MM.1S (cell line): ENCODE measurements around the gene SHLD3.

Source experiments
- DNase-seq: peaks from one replicate; pipeline ENCODE4 v3.0.0-alpha.2; 2015
- H2AFZ ChIP-seq: fragments of 300-600 bp; sonication (generic); 2 replicates; pipeline ENCODE4 v1.6.0; 2016; ENCODE audit warnings: antibody characterized with exemption, low read length
- H3F3A ChIP-seq: fragments of 300-600 bp; sonication (generic); 2 replicates; pipeline ENCODE4 v1.6.1; 2016; ENCODE audit warnings: mild to moderate bottlenecking, antibody characterized with exemption, low read length, moderate library complexity, mixed read lengths; ENCODE audit not compliant: insufficient read depth
- H3K27ac ChIP-seq: fragments of 300-600 bp; sonication (generic); 2 replicates; pipeline ENCODE4 v1.5.1; 2016; ENCODE audit warnings: mild to moderate bottlenecking, low read length
- H3K27me3 ChIP-seq: fragments of 300-600 bp; sonication (generic); replicated peaks from 2 replicates; pipeline ENCODE4 v1.6.0; 2016; ENCODE audit warnings: low read length; ENCODE audit not compliant: insufficient read depth
- H3K36me3 ChIP-seq: fragments of 300-600 bp; sonication (generic); replicated peaks from 2 replicates; pipeline ENCODE4 v1.6.1; 2016; ENCODE audit warnings: mild to moderate bottlenecking, low read length, mixed read lengths; ENCODE audit not compliant: insufficient read depth
- H3K4me1 ChIP-seq: fragments of 300-600 bp; sonication (generic); 2 replicates; pipeline ENCODE4 v1.6.1; 2016; ENCODE audit warnings: low read length, mixed read lengths
- H3K4me2 ChIP-seq: fragments of 300-600 bp; sonication (generic); 2 replicates; pipeline ENCODE4 v1.6.0; 2016; ENCODE audit warnings: low read depth, low read length
- H3K4me3 ChIP-seq: fragments of 300-600 bp; sonication (generic); 2 replicates; pipeline ENCODE4 v1.5.1; 2016; ENCODE audit warnings: low read length, mixed read lengths
- H3K79me2 ChIP-seq: fragments of 300-600 bp; sonication (generic); 2 replicates; pipeline ENCODE4 v1.6.1; 2016; ENCODE audit warnings: mixed run types, low read length, mixed read lengths
- H3K9ac ChIP-seq: fragments of 300-600 bp; sonication (generic); 2 replicates; pipeline ENCODE4 v1.6.1; 2016; ENCODE audit warnings: low read length, mixed read lengths
- H3K9me2 ChIP-seq: fragments of 300-600 bp; sonication (generic); replicated peaks from 2 replicates; pipeline ENCODE4 v1.6.1; 2016; ENCODE audit warnings: mild to moderate bottlenecking, low read length, mixed read lengths; ENCODE audit not compliant: insufficient read depth
- H3K9me3 ChIP-seq: fragments of 300-600 bp; sonication (generic); replicated peaks from 2 replicates; pipeline ENCODE4 v1.6.1; 2016; ENCODE audit warnings: mild to moderate bottlenecking, low read length, mixed read lengths; ENCODE audit not compliant: insufficient read depth
- H4K20me1 ChIP-seq: fragments of 300-600 bp; sonication (generic); 2 replicates; pipeline ENCODE4 v1.6.1; 2016; ENCODE audit warnings: mild to moderate bottlenecking, low read length, moderate library complexity, mixed read lengths; ENCODE audit not compliant: insufficient read depth
- EZH2 ChIP-seq: fragments of 300-600 bp; sonication (generic); optimal IDR thresholded peaks from 2 replicates; pipeline ENCODE3; 2017; ENCODE audit warnings: low read depth, mild to moderate bottlenecking, antibody characterized with exemption, low read length, mixed read lengths
- EZH2phosphoT487 ChIP-seq: fragments of 300-600 bp; sonication (generic); IDR thresholded peaks from 2 replicates; pipeline ENCODE4 v1.6.1; 2018; ENCODE audit warnings: antibody characterized with exemption, low read length
- TF ChIP-seq, protein P1 (sequence below): fragments of 300-600 bp; sonication (generic); IDR thresholded peaks from 2 replicates; pipeline ENCODE4 v1.5.1; 2016; ENCODE audit warnings: antibody characterized with exemption, low read length, mixed read lengths

The SHLD3 gene

DNA sequence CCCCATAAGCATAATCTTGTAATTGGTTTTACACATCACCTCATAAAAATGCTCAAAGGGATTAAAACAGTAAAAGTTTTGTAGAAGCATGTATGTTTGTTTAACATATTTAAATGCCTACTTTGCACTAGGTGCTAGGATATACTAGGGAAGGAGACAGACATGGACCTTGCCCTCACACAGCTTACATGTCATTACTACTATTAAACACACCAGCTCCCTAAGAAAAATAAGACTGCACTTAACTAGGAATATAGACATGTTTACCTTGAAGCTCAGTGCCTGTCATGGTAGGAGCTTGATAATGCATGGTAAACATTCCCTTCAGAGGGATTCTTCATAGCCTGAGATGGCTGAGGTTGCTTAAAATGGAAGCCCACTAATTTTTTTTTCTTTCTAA is 6.2 kb downstream of the SHLD3 start:
- Histone ChIP-seq H2AFZ (no peak overlapping the region), H3K27me3 (no peaks in the 10 kb centered on the region), H3F3A (no peaks in the 10 kb centered on the region), H3K27ac (no peak overlapping the region), H3K36me3 (peaks cover 10% of the 10 kb centered on the region), H3K9ac (no peak overlapping the region), H3K9me2 (no peaks in the 10 kb centered on the region), H3K4me1 (peaks cover 3% of the 10 kb centered on the region), H3K4me2 (no peak overlapping the region), H4K20me1 (no peaks in the 10 kb centered on the region), H3K4me3 (no peak overlapping the region), H3K79me2 (peaks cover 54% of the 10 kb centered on the region), H3K9me3 (no peaks in the 10 kb centered on the region)
- TF ChIP-seq EZH2phosphoT487 (no peak), EZH2 (no peak)
- TF ChIP-seq, protein P1, sequence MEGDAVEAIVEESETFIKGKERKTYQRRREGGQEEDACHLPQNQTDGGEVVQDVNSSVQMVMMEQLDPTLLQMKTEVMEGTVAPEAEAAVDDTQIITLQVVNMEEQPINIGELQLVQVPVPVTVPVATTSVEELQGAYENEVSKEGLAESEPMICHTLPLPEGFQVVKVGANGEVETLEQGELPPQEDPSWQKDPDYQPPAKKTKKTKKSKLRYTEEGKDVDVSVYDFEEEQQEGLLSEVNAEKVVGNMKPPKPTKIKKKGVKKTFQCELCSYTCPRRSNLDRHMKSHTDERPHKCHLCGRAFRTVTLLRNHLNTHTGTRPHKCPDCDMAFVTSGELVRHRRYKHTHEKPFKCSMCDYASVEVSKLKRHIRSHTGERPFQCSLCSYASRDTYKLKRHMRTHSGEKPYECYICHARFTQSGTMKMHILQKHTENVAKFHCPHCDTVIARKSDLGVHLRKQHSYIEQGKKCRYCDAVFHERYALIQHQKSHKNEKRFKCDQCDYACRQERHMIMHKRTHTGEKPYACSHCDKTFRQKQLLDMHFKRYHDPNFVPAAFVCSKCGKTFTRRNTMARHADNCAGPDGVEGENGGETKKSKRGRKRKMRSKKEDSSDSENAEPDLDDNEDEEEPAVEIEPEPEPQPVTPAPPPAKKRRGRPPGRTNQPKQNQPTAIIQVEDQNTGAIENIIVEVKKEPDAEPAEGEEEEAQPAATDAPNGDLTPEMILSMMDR = no peak
- DNase-seq = no peak

- H3K79me2 ChIP-seq = no peaks in the 10 kb centered on the region
- no peaks in the 10 kb centered on the region for H3K4me1 ChIP-seq
- no peaks in the 10 kb centered on the region for H3K9me2 ChIP-seq
- no peaks in the 10 kb centered on the region for H3K27me3 ChIP-seq
- no peak overlapping the region for H3K4me2 ChIP-seq
- H3K4me3 ChIP-seq = no peak overlapping the region
- no peak for DNase-seq
- no peaks in the 10 kb centered on the region for H4K20me1 ChIP-seq
- H3K27ac ChIP-seq = no peak overlapping the region
- peaks cover 4% of the 10 kb centered on the region for H3K36me3 ChIP-seq
- H3F3A ChIP-seq = no peaks in the 10 kb centered on the region
- no peaks in the 10 kb centered on the region for H3K9me3 ChIP-seq
- H3K9ac ChIP-seq = no peak overlapping the region
- no peak for TF ChIP-seq EZH2phosphoT487
- TF ChIP-seq, protein P1 = no peak
- no peak for TF ChIP-seq EZH2
- no peak overlapping the region for H2AFZ ChIP-seq
Observed at GRCh38 chr5:65640240-65640639, 15.4 kb downstream of the SHLD3 start.

DNA sequence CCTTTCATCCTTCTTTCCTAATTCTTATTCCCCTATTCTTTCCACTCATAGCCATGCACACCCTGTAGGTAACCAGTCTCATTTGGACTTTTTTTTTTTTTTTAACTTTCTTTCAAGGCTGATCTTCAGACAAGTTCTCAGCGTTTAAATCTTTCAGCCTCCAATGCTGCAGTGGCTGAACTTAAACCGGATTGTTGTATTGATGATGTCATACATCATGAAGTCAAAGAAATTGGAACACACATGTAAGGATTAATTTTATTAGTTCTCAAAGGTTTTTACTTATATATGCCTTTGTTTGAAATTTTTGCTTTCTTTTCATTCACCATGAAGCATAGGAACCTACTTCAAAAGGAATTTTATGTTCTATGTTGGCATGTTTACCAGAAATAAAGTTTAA is 22.1 kb downstream of the SHLD3 start:
- Histone ChIP-seq H3K4me1 (no peaks in the 10 kb centered on the region), H3K4me2 (no peak overlapping the region), H3K79me2 (no peaks in the 10 kb centered on the region), H3K4me3 (no peak overlapping the region), H3K9me3 (no peaks in the 10 kb centered on the region), H3K27ac (no peak overlapping the region), H2AFZ (no peak overlapping the region), H4K20me1 (no peaks in the 10 kb centered on the region), H3K27me3 (no peaks in the 10 kb centered on the region), H3K36me3 (no peaks in the 10 kb centered on the region), H3F3A (no peaks in the 10 kb centered on the region), H3K9ac (no peak overlapping the region), H3K9me2 (no peaks in the 10 kb centered on the region)
- TF ChIP-seq, protein P1 = no peak
- no peak for TF ChIP-seq EZH2phosphoT487
- no peak for TF ChIP-seq EZH2
- DNase-seq = no peak
